CD4-positive, alpha-beta T cell treated with Interferon gamma for 1 hour (primary cell): ENCODE measurements around the gene HIBADH.
"Not testable (repeated sequence)": the region's sequence is repeated elsewhere in the genome, so short reads cannot be mapped to it uniquely, and the experiment has no call there.

Experiments used
- DNase-seq: peaks from one replicate; pipeline ENCODE4 v3.0.0-alpha.2; 2020

HIBADH gene

DNA sequence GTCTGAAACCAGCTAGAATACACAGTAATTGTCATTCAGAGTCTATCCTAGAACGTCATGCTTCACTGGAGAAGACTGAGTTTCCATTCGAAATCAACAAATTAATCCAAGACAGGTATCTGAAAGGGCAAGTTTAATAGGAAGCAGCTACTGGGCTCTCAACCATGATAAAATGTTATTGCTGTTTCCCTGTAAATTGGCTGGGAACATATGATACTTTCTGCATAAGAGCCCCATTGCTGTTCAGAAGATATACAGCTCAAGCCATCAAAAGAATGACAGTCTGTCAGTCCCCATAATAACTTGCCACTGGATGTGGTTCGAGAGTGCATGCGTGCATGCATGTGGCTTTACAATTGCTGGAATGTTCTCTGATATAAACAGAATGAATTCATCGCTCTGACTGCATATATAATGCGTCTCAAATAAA lies 129.0 kb downstream of the HIBADH start:
- DNase-seq: no peak

DNA sequence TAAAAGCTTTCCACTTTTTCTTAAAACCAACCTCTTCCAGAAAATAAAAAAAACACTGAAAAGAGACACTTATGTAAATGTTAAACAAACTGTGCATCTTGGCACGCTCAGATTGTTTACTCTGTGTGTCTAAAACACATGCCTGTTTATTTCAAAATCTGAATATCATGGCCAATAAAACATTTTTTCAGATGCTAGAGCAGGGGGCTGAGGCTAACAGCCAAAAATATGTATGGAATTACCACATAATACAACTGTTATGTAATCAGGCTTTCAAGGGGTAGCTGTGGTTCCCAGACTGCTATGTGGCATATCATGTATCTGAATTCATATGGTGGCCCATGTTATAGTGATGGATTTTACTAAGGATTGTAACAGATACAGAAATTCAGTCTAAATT lies 130.4 kb downstream of the HIBADH start:
- no peak for DNase-seq

DNA sequence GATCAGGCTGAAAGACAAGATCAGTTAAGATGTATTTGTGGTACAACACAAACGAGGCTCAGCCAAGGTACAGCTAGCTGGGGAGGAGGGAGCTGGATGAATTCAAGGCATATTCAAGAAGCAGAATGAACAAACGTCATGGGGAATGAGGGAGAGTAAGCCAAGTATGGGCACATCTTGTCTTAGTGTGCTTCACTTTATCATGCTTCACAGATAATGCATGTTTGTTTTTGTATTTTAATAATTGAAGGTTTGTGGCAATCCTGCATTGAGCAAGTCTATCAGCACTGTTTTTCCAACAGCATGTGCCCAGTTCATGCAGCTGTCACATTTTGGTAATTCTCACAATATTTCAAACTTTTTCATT lies 135.4 kb downstream of the HIBADH start:
- DNase-seq: no peak

DNA sequence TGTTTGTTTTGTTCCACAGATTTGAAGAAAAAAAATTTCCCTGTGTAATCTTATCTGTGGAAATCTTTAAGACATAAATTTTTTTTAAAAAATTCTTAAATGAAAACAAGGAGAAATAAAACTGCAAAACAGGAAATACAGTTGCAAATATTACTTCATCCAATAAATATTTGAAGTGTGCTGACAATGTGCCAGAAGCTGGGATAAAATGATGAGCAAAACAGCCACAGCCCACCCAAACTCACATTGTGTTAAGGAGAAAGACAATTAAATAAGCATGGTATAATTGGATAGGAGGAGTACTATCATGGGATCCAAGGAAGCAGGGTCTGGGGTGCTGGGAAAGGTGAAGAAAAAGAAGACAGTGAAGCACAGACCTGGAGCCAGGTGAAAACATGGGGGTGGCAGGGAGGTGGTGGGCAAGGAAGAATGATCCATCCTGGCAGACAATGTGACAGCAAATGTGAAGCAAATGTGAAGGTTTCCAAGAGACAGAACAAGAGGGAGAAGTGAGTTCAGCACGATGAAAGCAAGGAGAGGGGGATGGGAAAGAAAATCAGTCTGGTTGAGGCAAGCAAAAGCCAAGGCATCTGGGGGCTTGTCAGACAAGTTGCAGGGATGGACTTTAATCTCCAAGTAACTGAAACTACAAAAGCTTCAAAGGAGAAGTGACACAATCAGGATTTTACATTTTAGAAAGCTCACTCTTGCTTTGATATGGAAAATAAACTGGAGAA lies 135.9 kb downstream of the HIBADH start:
- DNase-seq: no peak

- DNase-seq: no peak
These were observed 136.6 kb downstream of the HIBADH start for GRCh38 chr7:27526131-27526530.

- no peak for DNase-seq
These were observed 139.4 kb downstream of the HIBADH start for GRCh38 chr7:27523321-27523720.

GRCh38 chr7:27522566-27522965 lies 140.1 kb downstream of the HIBADH start:
- no peak for DNase-seq

GRCh38 chr7:27520815-27521790 lies 141.6 kb downstream of the HIBADH start:
- DNase-seq: no peak

GRCh38 chr7:27519793-27520469 lies 142.8 kb downstream of the HIBADH start:
- no peak for DNase-seq

- no peak for DNase-seq
These were observed 143.9 kb downstream of the HIBADH start for GRCh38 chr7:27518561-27519350.

DNA sequence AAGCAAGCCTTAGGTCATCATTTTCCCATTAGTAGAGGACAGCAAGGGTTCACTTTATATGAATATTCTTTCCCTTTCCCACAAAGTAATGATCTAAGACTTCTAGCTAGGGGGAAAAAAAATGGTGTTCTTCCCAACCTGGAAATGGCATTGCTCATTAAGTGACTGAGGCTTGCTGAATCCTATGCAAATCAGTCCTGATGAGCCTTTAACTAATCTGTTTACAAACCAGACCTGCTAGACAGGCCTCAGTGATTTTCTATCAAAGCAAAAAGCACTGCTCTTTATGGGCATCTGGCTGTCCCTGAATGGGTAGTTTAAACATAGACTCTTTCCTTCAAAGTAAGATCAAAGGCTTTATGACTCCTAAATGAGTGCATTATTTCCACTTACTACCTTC lies 146.3 kb downstream of the HIBADH start:
- no peak for DNase-seq

DNA sequence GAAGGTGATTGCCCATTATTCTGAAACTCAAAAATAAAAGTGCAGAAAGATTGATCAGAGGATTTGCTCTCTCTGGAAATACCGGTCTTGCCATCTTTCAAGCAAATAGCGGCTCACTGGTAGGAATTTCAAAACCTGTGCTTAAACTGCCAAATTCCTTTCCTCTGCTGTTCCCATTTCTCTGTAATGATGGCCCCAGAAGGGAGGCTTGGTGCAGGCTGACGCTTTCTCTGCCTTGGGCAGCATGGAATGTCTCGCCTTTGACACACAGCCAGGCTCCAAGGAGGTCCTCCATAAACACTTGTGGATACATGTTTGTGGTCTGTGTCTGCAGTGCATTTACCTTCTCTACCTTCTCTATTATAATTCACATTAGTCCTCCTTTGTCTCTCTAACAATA lies 146.8 kb downstream of the HIBADH start:
- no peak for DNase-seq

- no peak for DNase-seq
These were observed 147.8 kb downstream of the HIBADH start for GRCh38 chr7:27514861-27515260.

DNA sequence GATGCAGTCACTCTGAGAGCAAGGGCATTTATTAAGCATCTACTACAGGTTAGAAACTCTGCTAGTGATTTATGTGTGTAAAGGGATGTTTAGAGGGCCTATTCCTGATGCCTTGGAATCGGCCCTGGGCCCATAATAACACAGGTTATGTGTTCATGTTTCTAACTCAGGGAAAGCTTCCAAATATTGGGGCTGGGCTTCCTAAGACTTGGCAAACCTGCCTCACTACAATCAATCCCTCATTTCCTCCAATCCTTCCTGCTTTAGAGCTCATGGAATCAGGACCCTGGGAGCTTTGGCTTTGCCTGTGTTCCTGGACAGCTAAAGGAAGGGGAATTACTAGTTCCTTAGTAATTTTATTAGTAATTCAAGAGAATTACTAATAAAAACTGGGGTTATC lies 148.8 kb downstream of the HIBADH start:
- no peak for DNase-seq

DNA sequence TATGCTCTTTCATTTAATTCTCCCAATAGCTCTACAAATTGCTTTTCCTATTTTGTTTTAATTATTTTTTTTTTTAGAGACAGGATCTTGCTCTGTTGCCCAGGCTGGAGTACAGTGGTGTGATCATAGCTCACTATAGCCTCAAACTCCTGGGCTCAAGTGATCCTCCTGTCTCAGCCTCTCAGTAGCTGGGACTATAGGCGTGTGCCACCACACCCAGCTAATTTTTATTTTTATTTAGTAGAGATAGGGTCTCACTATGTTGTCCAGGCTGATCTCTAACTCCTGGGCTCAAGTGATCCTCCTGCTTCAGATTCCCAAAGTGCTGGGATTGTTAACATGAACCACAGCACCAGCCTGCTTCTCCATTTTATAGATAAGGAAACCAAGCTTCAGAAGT lies 151.3 kb downstream of the HIBADH start:
- not testable (repeated sequence) for DNase-seq

DNA sequence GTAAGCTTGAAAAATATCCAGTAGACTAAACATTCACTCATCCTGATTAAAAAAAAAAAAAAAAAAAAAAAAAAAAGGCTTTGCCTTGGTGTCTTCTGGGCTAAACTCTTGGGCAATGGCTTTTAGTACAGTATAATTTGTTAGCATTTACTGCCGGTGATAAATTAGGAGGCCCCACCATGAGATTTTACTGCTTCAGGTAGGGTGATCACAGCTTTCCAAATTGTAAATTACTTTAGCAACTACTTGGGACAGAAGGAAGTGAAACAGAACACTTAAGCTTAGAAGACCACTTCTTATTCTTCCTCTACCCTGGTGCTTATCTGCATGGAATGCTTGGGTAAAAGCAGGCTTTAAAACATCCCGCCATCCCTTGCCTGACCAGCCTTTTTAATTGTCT lies 152.1 kb downstream of the HIBADH start:
- no peak for DNase-seq

DNA sequence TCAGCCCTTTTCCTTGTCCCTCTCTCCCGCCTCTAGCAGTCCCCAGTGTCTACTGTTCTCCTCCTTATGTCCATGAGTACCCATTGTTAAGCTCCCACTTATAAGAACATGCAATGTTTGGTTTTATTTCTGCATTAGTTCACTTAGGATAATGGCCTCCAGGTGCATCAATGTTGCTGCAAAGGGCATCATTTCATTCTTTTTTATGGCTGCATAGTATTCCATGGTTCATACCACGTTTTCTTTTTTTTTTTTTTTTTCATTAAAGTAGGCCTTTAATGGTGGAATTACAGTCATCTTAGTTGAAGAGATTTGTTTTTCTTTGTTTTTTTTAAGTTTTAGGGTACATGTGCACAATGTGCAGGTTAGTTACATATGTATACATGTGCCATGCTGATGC lies 160.8 kb downstream of the HIBADH start:
- not testable (repeated sequence) for DNase-seq

GRCh38 chr7:27501001-27501400 lies 161.7 kb downstream of the HIBADH start:
- DNase-seq: no peak

DNA sequence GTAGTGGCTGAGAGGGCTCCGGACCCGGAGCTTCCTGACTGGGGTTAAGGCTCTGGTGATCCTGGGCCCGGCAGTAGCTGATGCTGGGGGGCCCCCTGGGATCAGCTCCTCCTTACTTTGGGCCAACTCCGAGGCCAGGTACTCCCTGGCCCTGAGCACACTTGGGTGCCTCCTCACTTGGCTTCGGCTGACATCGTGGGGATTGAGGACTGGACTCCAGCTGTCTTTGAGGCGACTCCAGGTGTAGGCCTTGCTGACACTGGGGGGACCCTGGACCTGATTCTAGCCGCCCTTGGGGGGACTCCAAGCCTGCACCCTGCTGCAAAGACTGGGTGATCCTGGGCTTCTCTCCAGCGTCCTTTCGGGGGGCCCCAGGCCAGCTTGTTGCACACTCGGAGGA lies 170.5 kb downstream of the HIBADH start:
- DNase-seq: no peak

GRCh38 chr7:27491534-27491933 lies 171.1 kb downstream of the HIBADH start:
- DNase-seq: no peak

DNA sequence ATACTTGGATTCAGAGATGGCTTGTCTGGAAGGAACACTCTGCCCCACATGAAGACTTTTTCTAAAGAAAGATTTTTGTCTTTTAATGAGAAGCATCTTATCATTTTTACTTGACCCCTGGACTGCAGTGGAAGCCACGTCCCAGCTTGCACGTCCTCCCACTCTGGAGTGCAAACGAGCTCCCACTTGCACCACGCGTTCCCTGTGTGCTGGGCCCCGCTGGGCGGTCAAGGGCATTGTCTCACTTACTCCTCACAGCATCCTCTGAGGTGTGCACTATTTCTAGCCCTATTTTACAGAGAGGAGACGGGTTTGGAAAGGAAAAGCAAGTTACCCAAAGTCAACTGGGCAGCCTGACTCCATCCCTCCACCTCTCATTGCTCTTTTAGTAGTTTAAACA lies 175.2 kb downstream of the HIBADH start:
- DNase-seq: no peak

- no peak for DNase-seq
These were observed 178.2 kb downstream of the HIBADH start for GRCh38 chr7:27484451-27484850.

DNA sequence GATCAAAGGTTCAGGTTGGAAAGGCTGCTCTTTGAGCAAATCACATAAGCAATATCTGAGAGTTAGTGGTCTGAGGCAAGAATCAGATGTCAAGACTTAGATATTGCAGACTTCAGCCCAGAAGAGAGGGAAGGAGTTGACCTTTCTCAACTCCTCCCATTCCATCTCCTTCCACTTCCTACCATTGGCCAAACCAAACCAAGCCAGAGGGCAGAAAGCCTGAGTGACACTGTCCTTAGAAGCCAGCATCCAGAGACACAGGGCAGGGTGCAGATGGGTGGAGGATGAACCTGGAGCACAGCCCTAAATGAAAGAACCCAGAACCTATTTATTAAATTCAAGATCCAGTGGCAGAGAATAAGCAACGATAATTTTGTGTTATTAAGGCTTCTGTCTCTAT lies 180.5 kb downstream of the HIBADH start:
- no peak for DNase-seq
